ENCODE measurements around the gene MRPL48. TPM values are rescaled to one million over a fixed set of nuclear protein-coding genes. Genes with fewer than 3 reads are reported as not detected.
A peak's percentile ranks its signal among the peaks of the same experiment; 100 is the strongest.

Gene MRPL48
- total RNA-seq (10 to 100 TPM; 24.7 to 37.3 TPM), polyA plus RNA-seq (10 to 100 TPM; 20.5 to 38.1 TPM)
- long read RNA-seq, donor 1, transcript MRPL48-201 (8 exons, 1,536 nt) = major isoform, 26 of 102 reads
- long read RNA-seq, donor 1, partial matches to known transcripts = 73 of 102 reads
- long read RNA-seq, donor 1, other reads (novel, unspliced or antisense) = 0 of 102 reads
- long read RNA-seq, donor 2, partial matches to known transcripts = 0 of 7 reads
- long read RNA-seq, donor 2, other reads (novel, unspliced or antisense) = 0 of 7 reads
- long read RNA-seq, donor 3, transcript MRPL48-201 (8 exons, 1,536 nt) = major isoform, 8 of 50 reads
- long read RNA-seq, donor 3, partial matches to known transcripts = 40 of 50 reads
- long read RNA-seq, donor 3, other reads (novel, unspliced or antisense) = 0 of 50 reads
- long read RNA-seq, donor 4, transcript MRPL48-201 (8 exons, 1,536 nt) = major isoform, 8 of 9 reads
- long read RNA-seq, donor 4, partial matches to known transcripts = 0 of 9 reads
- long read RNA-seq, donor 4, other reads (novel, unspliced or antisense) = 0 of 9 reads
- long read RNA-seq, donor 5, transcript MRPL48-201 (8 exons, 1,536 nt) = major isoform, 11 of 12 reads
- long read RNA-seq, donor 5, partial matches to known transcripts = 0 of 12 reads
- long read RNA-seq, donor 5, other reads (novel, unspliced or antisense) = 0 of 12 reads

DNA sequence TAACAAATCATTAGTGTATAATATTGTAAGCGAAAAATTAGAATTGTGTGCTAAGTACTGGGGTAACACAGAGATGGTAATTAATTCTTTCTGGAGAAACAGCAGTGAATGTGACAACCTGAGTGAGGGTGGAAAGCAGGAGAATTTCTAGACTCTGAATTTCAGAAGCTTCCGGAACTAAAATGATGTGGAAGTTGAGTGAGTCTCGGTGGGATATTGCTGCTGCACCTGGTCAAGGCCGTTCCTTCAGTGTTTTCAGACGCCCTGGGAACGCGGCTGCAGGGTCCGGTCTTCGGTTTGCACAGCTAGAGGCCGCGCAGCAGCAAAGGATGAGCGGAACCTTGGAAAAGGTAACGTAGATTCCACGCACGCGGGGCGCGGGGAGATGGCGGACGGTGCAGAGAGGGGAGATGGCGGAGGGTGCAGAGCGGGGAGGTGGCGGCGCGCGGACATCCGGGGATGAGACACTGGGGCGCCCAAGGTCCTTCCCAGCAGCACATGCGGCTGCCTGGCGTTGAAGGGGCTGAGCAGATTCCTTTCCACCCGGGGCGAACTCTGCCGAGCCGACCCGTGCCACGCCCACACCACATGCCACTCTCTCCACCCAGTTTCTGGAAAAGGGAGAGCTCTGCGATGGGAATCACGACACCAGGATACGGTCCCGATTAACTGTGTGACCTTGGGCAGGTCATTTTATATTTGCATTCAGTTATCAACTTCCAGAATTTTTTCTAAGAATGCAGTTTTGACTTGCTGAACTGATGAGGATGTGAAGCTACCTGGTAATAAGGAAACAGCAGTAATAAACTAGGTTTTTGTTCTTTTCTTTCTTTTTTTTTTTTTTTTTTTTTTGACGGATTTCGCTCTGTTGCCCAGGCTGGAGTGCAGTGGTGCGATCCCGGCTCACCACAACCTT, at the start of gene MRPL48:
Gene MRPL48, plus strand, starts transcription at position 232 of the 916 bp plus-strand sequence. Its CDS starts 98 bp downstream, at position 330.
- TF ChIP-seq, protein P1, sequence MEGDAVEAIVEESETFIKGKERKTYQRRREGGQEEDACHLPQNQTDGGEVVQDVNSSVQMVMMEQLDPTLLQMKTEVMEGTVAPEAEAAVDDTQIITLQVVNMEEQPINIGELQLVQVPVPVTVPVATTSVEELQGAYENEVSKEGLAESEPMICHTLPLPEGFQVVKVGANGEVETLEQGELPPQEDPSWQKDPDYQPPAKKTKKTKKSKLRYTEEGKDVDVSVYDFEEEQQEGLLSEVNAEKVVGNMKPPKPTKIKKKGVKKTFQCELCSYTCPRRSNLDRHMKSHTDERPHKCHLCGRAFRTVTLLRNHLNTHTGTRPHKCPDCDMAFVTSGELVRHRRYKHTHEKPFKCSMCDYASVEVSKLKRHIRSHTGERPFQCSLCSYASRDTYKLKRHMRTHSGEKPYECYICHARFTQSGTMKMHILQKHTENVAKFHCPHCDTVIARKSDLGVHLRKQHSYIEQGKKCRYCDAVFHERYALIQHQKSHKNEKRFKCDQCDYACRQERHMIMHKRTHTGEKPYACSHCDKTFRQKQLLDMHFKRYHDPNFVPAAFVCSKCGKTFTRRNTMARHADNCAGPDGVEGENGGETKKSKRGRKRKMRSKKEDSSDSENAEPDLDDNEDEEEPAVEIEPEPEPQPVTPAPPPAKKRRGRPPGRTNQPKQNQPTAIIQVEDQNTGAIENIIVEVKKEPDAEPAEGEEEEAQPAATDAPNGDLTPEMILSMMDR (IDR thresholded peaks at IDR 0.05; ENCODE audit: control extremely low read depth, extremely low read depth) = no peak
- H3K4me3 ChIP-seq = peak within 1 kb of the TSS; percentile 84
- H3K27ac ChIP-seq (ENCODE audit: low read depth in 1 of 2, low read length in 1 of 2) = peak within 1 kb of the TSS; percentile 87 to 97
- ATAC-seq (ENCODE audit: insufficient read depth, low FRiP score) = peak; percentile 98
- H3K9me3 ChIP-seq (ENCODE audit: control insufficient read depth in 4 of 4, insufficient read depth in 3 of 4, low read length in 3 of 4) = no peaks in the 10 kb centered on the region
- DNase-seq = peak; percentile 91 to 94 (median 91)
- H3K36me3 ChIP-seq (ENCODE audit: control insufficient read depth in 4 of 4, insufficient read depth in 4 of 4, low read length in 4 of 4) = peaks cover 0 to 4% (median 0%) of the 10 kb centered on the region in 4 donors
- H3K4me1 ChIP-seq (ENCODE audit: control insufficient read depth in 5 of 5, insufficient read depth in 5 of 5, low read length in 5 of 5) = peaks cover 0 to 4% (median 0%) of the 10 kb centered on the region in 5 donors
- 6% methylated on average over 43 to 44 of the region's 44 CpGs for WGBS, 2 donors
- no peaks in the 10 kb centered on the region for H3K27me3 ChIP-seq (ENCODE audit: control insufficient read depth in 3 of 3, insufficient read depth in 3 of 3, low read length in 2 of 3)
- peak within 1 kb of the TSS; percentile 0 to 73 for H3K9ac ChIP-seq (ENCODE audit: insufficient read depth in 1 of 2, low read length in 2 of 2)

DNA sequence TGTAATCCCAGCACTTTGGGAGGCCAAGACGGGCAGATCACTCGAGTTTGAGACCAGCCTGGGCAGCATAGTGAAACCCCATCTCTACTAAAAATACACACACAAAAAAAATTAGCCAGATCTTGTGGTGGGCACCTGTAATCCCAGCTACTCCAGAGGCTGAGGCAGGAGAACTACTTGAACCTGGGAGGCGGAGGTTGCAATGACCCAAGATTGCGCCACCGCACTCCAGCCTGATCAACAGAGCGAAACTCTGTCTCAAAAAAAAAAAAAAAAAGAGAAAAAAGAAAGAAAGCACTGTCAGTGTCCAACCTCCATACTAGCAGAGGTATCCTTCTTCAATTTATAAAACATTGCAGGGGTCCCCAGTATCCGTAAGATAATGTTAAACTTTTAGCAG, 44.6 kb upstream of the MRPL48 start:
- H3K9ac ChIP-seq (ENCODE audit: insufficient read depth in 1 of 2, low read length in 2 of 2) = no peak overlapping the region
- H3K27me3 ChIP-seq (ENCODE audit: control insufficient read depth in 3 of 3, insufficient read depth in 3 of 3, low read length in 2 of 3) = no peaks in the 10 kb centered on the region
- no peaks in the 10 kb centered on the region for H3K9me3 ChIP-seq (ENCODE audit: control insufficient read depth in 4 of 4, insufficient read depth in 3 of 4, low read length in 3 of 4)
- TF ChIP-seq, protein P1 (IDR thresholded peaks at IDR 0.05; ENCODE audit: control extremely low read depth, extremely low read depth) = no peak
- H3K4me3 ChIP-seq = no peak overlapping the region
- H3K27ac ChIP-seq (ENCODE audit: low read depth in 1 of 2, low read length in 1 of 2) = no peak overlapping the region
- no peak for DNase-seq
- peaks cover 0 to 5% (median 0%) of the 10 kb centered on the region in 5 donors for H3K4me1 ChIP-seq (ENCODE audit: control insufficient read depth in 5 of 5, insufficient read depth in 5 of 5, low read length in 5 of 5)
- ATAC-seq (ENCODE audit: insufficient read depth, low FRiP score) = no peak
- no peaks in the 10 kb centered on the region for H3K36me3 ChIP-seq (ENCODE audit: control insufficient read depth in 4 of 4, insufficient read depth in 4 of 4, low read length in 4 of 4)
- WGBS, 2 donors = 76 to 84% methylated on average over 7 of the region's 7 CpGs

DNA sequence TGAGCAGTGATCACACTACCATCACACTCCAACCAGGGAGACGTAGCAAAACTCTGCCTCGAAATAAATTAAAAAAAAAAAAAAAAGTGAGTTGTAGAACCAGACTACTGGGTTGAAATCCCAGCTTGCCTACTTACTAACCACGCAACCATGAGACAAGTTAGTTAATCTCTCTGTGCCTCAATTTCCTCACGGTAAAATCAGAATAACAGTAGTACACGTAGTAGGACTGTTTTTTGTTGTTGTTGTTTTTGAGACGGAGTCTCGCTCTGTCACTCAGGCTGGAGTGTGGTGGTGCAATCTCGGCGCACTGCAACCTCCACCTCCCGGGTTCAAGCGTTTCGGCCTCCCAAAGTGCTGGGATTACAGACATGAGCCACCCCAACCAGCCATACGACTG, 41.0 kb upstream of the MRPL48 start:
- TF ChIP-seq, protein P1 (IDR thresholded peaks at IDR 0.05; ENCODE audit: control extremely low read depth, extremely low read depth) = no peak
- peaks cover 0 to 11% (median 0%) of the 10 kb centered on the region in 5 donors for H3K4me1 ChIP-seq (ENCODE audit: control insufficient read depth in 5 of 5, insufficient read depth in 5 of 5, low read length in 5 of 5)

More for the DNA sequence above, 41.0 kb upstream of the MRPL48 start:
- Histone ChIP-seq H3K27me3 (ENCODE audit: control insufficient read depth in 3 of 3, insufficient read depth in 3 of 3, low read length in 2 of 3) (no peaks in the 10 kb centered on the region), H3K9ac (ENCODE audit: insufficient read depth in 1 of 2, low read length in 2 of 2) (no peak overlapping the region), H3K9me3 (ENCODE audit: control insufficient read depth in 4 of 4, insufficient read depth in 3 of 4, low read length in 3 of 4) (no peaks in the 10 kb centered on the region), H3K27ac (ENCODE audit: low read depth in 1 of 2, low read length in 1 of 2) (no peak overlapping the region), H3K4me3 (no peak overlapping the region), H3K36me3 (ENCODE audit: control insufficient read depth in 4 of 4, insufficient read depth in 4 of 4, low read length in 4 of 4) (peaks cover 0 to 2% (median 0%) of the 10 kb centered on the region in 4 donors)
- 96% methylated on average over 13 of the region's 13 CpGs for WGBS, 2 donors
- ATAC-seq (ENCODE audit: insufficient read depth, low FRiP score) = no peak
- no peak for DNase-seq
